Neuronal stem cell (in vitro differentiated cells): Measurements from ENCODE around the gene AJUBA.

Source experiments
- DNase-seq: peaks from one replicate; pipeline ENCODE4 v3.0.0-alpha.2; 2013; ENCODE audit warnings: low spot score
- H2AFZ ChIP-seq: one replicate; pipeline ENCODE4 v1.6.1; 2013; ENCODE audit warnings: mild to moderate bottlenecking, low read length, inconsistent platforms
- H2AK5ac ChIP-seq: 2 replicates; pipeline ENCODE4 v1.6.1; 2013; ENCODE audit warnings: low read depth, mild to moderate bottlenecking, inconsistent platforms, low read length, moderate library complexity, mixed read lengths
- H2BK120ac ChIP-seq: 2 replicates; pipeline ENCODE4 v1.6.1; 2013; ENCODE audit warnings: low read depth, mild to moderate bottlenecking, inconsistent platforms, low read length, moderate library complexity, mixed read lengths
- H2BK12ac ChIP-seq: one replicate; pipeline ENCODE4 v1.6.1; 2013; ENCODE audit warnings: low read length, inconsistent platforms
- H2BK15ac ChIP-seq: 2 replicates; pipeline ENCODE4 v1.6.1; 2013; ENCODE audit warnings: mild to moderate bottlenecking, low read length, inconsistent platforms, mixed read lengths
- H2BK5ac ChIP-seq: one replicate; pipeline ENCODE4 v1.6.1; 2013; ENCODE audit warnings: inconsistent platforms, mild to moderate bottlenecking, low read length, moderate library complexity
- H3K14ac ChIP-seq: one replicate; pipeline ENCODE4 v1.6.1; 2013; ENCODE audit warnings: low read length, inconsistent platforms
- H3K18ac ChIP-seq: 2 replicates; pipeline ENCODE4 v1.6.1; 2013; ENCODE audit warnings: low read length, inconsistent platforms
- H3K23ac ChIP-seq: 2 replicates; pipeline ENCODE4 v1.6.1; 2013; ENCODE audit warnings: low read depth, mild to moderate bottlenecking, mixed read lengths, low read length, inconsistent platforms; ENCODE audit not compliant: poor library complexity
- H3K27ac ChIP-seq: replicated peaks from 3 replicates; pipeline ENCODE4 v1.5.1; 2013; ENCODE audit warnings: low read length, inconsistent platforms
- H3K27me3 ChIP-seq, 3 experiments: 2 replicates each; pipeline ENCODE4 v1.6.1; 2013; ENCODE audit warnings: low read length in 3 of 3, mild to moderate bottlenecking in 2 of 3, inconsistent platforms in 1 of 3, low read depth in 1 of 3, mixed read lengths in 1 of 3, moderate library complexity in 1 of 3; ENCODE audit not compliant: control insufficient read depth in 3 of 3, insufficient read depth in 3 of 3
- H3K36me3 ChIP-seq, 2 donors: replicated peaks in 1 of 2; 2 replicates each; pipeline ENCODE4 v1.6.1; 2013; ENCODE audit warnings: low read length in 2 of 2; ENCODE audit not compliant: control insufficient read depth in 2 of 2, insufficient read depth in 2 of 2
- H3K4ac ChIP-seq: 2 replicates; pipeline ENCODE4 v1.6.1; 2013; ENCODE audit warnings: inconsistent platforms, mild to moderate bottlenecking, low read length, moderate library complexity
- H3K4me1 ChIP-seq, 2 donors: 1 replicate in 1 of 2; 2 replicates in 1 of 2; pipeline ENCODE4 v1.6.1; 2013; ENCODE audit warnings: low read length in 2 of 2, low read depth in 1 of 2; ENCODE audit not compliant: control insufficient read depth in 2 of 2, insufficient read depth in 1 of 2
- H3K4me2 ChIP-seq: one replicate; pipeline ENCODE4 v1.6.1; 2013; ENCODE audit warnings: mild to moderate bottlenecking, low read length, inconsistent platforms; ENCODE audit not compliant: insufficient read depth, poor library complexity, severe bottlenecking
- H3K4me3 ChIP-seq, 2 donors: 2 replicates each; pipeline ENCODE4 v1.5.1; 2013; ENCODE audit warnings: low read length in 2 of 2, mild to moderate bottlenecking in 2 of 2, inconsistent platforms in 1 of 2, moderate library complexity in 1 of 2
- H3K79me1 ChIP-seq: one replicate; pipeline ENCODE4 v1.6.1; 2013; ENCODE audit warnings: low read depth, mild to moderate bottlenecking, inconsistent platforms, low read length, moderate library complexity
- H3K9ac ChIP-seq: one replicate; pipeline ENCODE4 v1.6.1; 2013; ENCODE audit warnings: mild to moderate bottlenecking, low read depth, low read length, inconsistent platforms; ENCODE audit not compliant: poor library complexity
- H3K9me3 ChIP-seq, 2 donors: replicated peaks in 1 of 2; 2 replicates each; pipeline versions ENCODE3 to v1.6.1; 2013; ENCODE audit warnings: low read length in 2 of 2, mild to moderate bottlenecking in 2 of 2, inconsistent platforms in 1 of 2, low read depth in 1 of 2, mixed read lengths in 1 of 2, moderate library complexity in 1 of 2; ENCODE audit not compliant: control insufficient read depth in 2 of 2, insufficient read depth in 1 of 2
- H4K8ac ChIP-seq: one replicate; pipeline ENCODE4 v1.6.1; 2013; ENCODE audit warnings: low read depth, mild to moderate bottlenecking, inconsistent platforms, low read length, moderate library complexity
- H4K91ac ChIP-seq: one replicate; pipeline ENCODE4 v1.6.1; 2013; ENCODE audit warnings: low read length, low read depth, mild to moderate bottlenecking, inconsistent platforms; ENCODE audit not compliant: poor library complexity
- WGBS, 2 donors: extraction: QIAGEN DNeasy Blood & Tissue Kit; methylation state at CpG; one replicate each; pipeline ENCODE4 v1.1.7; 2013; ENCODE audit warnings: missing lambda C conversion rate in 2 of 2, mixed read lengths in 1 of 2; ENCODE audit not compliant: insufficient read length in 2 of 2, insufficient replicate concordance in 1 of 2; ENCODE audit errors: extremely low coverage in 2 of 2; 5-methylcytosine and 5-hydroxymethylcytosine counted together

AJUBA gene

GRCh38 chr14:22981876-22982476 lies 375 bp downstream of the AJUBA start:
- Histone ChIP-seq H2AK5ac (peak overlapping the region; percentile 93), H3K27me3 (no peaks in the 10 kb centered on the region), H4K91ac (no peak overlapping the region), H4K8ac (no peak overlapping the region), H2BK120ac (peak overlapping the region; percentile 89), H3K36me3 (peaks cover 9 to 34% of the 10 kb centered on the region in 2 donors), H3K4me3 (peak overlapping the region; percentile 77 to 93), H3K18ac (peak overlapping the region; percentile 99), H3K23ac (peak overlapping the region; percentile 70), H2AFZ (peak overlapping the region; percentile 81), H3K9me3 (peaks cover 0 to 2% of the 10 kb centered on the region in 2 donors), H3K9ac (peak overlapping the region; percentile 98), H3K27ac (peak overlapping the region; percentile 85), H2BK5ac (peak overlapping the region; percentile 97), H3K4ac (peak overlapping the region; percentile 86), H3K4me1 (peaks cover 18 to 30% of the 10 kb centered on the region in 2 donors), H2BK15ac (no peak overlapping the region), H2BK12ac (no peak overlapping the region), H3K14ac (peak overlapping the region; percentile 91), H3K79me1 (peaks cover 12% of the 10 kb centered on the region), H3K4me2 (peak overlapping the region; percentile 52)
- no peak for DNase-seq
- WGBS, 2 donors = no CpG with 5 or more reads among the region's 51 CpGs

GRCh38 chr14:22981090-22981875 lies 1.1 kb downstream of the AJUBA start:
- Histone ChIP-seq H3K27ac (peak overlapping the region; percentile 85), H4K91ac (no peak overlapping the region), H2BK5ac (peak overlapping the region; percentile 97), H2AK5ac (peak overlapping the region; percentile 93), H3K4me1 (peaks cover 25 to 37% of the 10 kb centered on the region in 2 donors), H3K14ac (peak overlapping the region; percentile 91), H3K4me3 (peak overlapping the region; percentile 77 to 93), H3K79me1 (peaks cover 12% of the 10 kb centered on the region), H2BK12ac (no peak overlapping the region), H3K27me3 (no peaks in the 10 kb centered on the region), H3K4me2 (peak overlapping the region; percentile 52), H4K8ac (no peak overlapping the region), H3K9ac (peak overlapping the region; percentile 98), H2BK15ac (peak overlapping the region; percentile 34), H3K23ac (peak overlapping the region; percentile 70), H3K36me3 (peaks cover 12 to 38% of the 10 kb centered on the region in 2 donors), H3K4ac (peak overlapping the region; percentile 86), H2BK120ac (peak overlapping the region; percentile 89), H3K9me3 (peaks cover 0 to 2% of the 10 kb centered on the region in 2 donors), H2AFZ (peak overlapping the region; percentile 81), H3K18ac (peak overlapping the region; percentile 99)
- no peak for DNase-seq
- WGBS, 2 donors = no CpG with 5 or more reads among the region's 76 CpGs

- no peak overlapping the region for H3K23ac ChIP-seq
- peaks cover 28 to 37% of the 10 kb centered on the region in 2 donors for H3K4me1 ChIP-seq
- peaks cover 14% of the 10 kb centered on the region for H3K79me1 ChIP-seq
- H3K4ac ChIP-seq = no peak overlapping the region
- H2BK12ac ChIP-seq = no peak overlapping the region
- no peak overlapping the region for H4K8ac ChIP-seq
- H3K27me3 ChIP-seq = no peaks in the 10 kb centered on the region
- H3K9ac ChIP-seq = peak overlapping the region; percentile 98
- peak overlapping the region; percentile 81 for H2AFZ ChIP-seq
- peak overlapping the region; percentile 77 to 93 for H3K4me3 ChIP-seq
- no peak overlapping the region for H3K14ac ChIP-seq
- H2BK5ac ChIP-seq = peak overlapping the region; percentile 97
- no peak overlapping the region for H4K91ac ChIP-seq
- H3K9me3 ChIP-seq = peaks cover 0 to 2% of the 10 kb centered on the region in 2 donors
- DNase-seq = peak; percentile 74
- peak overlapping the region; percentile 34 for H2BK15ac ChIP-seq
- no CpG with 5 or more reads among the region's 41 CpGs for WGBS, 2 donors
- peak overlapping the region; percentile 72 for H3K4me2 ChIP-seq
- peaks cover 14 to 44% of the 10 kb centered on the region in 2 donors for H3K36me3 ChIP-seq
- peak overlapping the region; percentile 93 for H2AK5ac ChIP-seq
- H3K27ac ChIP-seq = peak overlapping the region; percentile 95
- H2BK120ac ChIP-seq = peak overlapping the region; percentile 89
- H3K18ac ChIP-seq = peak overlapping the region; percentile 99
Measured at GRCh38 chr14:22980672-22981089, 1.7 kb downstream of the AJUBA start.
